HepG2 (cell line): ENCODE measurements around the gene PEX3. TPM values are rescaled to one million over a fixed set of nuclear protein-coding genes. Genes with fewer than 3 reads are reported as not detected.

Experiments used
- ATAC-seq: fragments of 200-7000 bp; cut with Tn5 transposase; 3 replicates; pipeline ENCODE4 v1.9.1; 2020; ENCODE audit warnings: mild to moderate bottlenecking, moderate library complexity
- BruUV-seq: library from RNA; stranded (reverse); fragments of 400-500 nt; replicated peaks from 2 replicates; lab custom pipeline; 2021; lab: Mats Ljungman, UMichigan
- CTCF ChIA-PET: fragments of 300-600 bp; formaldehyde crosslinking; extraction: SDS; loops from one replicate; lab custom pipeline; 2021; ENCODE audit warnings: low total read pairs, inconsistent platforms, low intra/inter-chr PET ratio; lab: Yijun Ruan, JAX
- POLR2A ChIA-PET: fragments of 350-600 bp; sonication (Branson Sonifier 250); formaldehyde crosslinking; loops from one replicate; lab custom pipeline; 2020; ENCODE audit warnings: antibody characterized with exemption, inconsistent platforms; lab: Yijun Ruan, JAX
- DNase-seq: peaks from one replicate; pipeline ENCODE4 v3.0.0-alpha.2; 2015; ENCODE audit warnings: low spot score
- FAIRE-seq: peaks from 3 replicates; lab custom pipeline; 2011; peaks lifted over from hg19 to GRCh38; lab: Jason Lieb, UNC
- H2AFZ ChIP-seq: one replicate; pipeline ENCODE4 v1.6.1; 2011; ENCODE audit warnings: low read length, inconsistent platforms
- H3K27ac ChIP-seq: fragments of 300-600 bp; 3 replicates; pipeline ENCODE4 v1.8.0; 2011; ENCODE audit warnings: mixed run types, mild to moderate bottlenecking, mixed read lengths, low read length, inconsistent platforms; ENCODE audit not compliant: insufficient read depth; ENCODE audit errors: extremely low read length
- H3K27me3 ChIP-seq, 2 experiments: fragments of 200-600 bp in 1 of 2; 2 replicates in 1 of 2; 3 replicates in 1 of 2; pipeline versions ENCODE4 v1.6.0 to v1.8.0; 2011; ENCODE audit warnings: low read length in 2 of 2, mild to moderate bottlenecking in 2 of 2, moderate library complexity in 2 of 2, inconsistent platforms in 1 of 2; ENCODE audit not compliant: insufficient read depth in 2 of 2, control insufficient read depth in 1 of 2
- H3K36me3 ChIP-seq, 2 experiments: fragments of 200-600 bp in 1 of 2; replicated peaks in 1 of 2; 2 replicates in 1 of 2; 3 replicates in 1 of 2; pipeline versions ENCODE4 v1.5.1 to v1.8.0; 2011; ENCODE audit warnings: low read length in 2 of 2, inconsistent platforms in 1 of 2; ENCODE audit not compliant: insufficient read depth in 2 of 2, control insufficient read depth in 1 of 2
- H3K4me1 ChIP-seq: 2 replicates; pipeline ENCODE4 v1.5.1; 2012; ENCODE audit warnings: low read length, inconsistent platforms; ENCODE audit not compliant: insufficient read depth
- H3K4me2 ChIP-seq: 2 replicates; pipeline ENCODE4 v1.6.0; 2011; ENCODE audit warnings: low read depth, low read length, inconsistent platforms
- H3K4me3 ChIP-seq, 3 experiments: fragments of 200-600 bp in 1 of 3; sonication (generic), shearing (Covaris generic) in 1 of 3; replicated peaks in 1 of 3; 2 replicates each; pipeline ENCODE4 v1.5.1; 2011 to 2016; ENCODE audit warnings: low read length in 3 of 3, inconsistent platforms in 2 of 3, low read depth in 2 of 3, mild to moderate bottlenecking in 2 of 3, control low read depth in 1 of 3, mixed read lengths in 1 of 3; ENCODE audit not compliant: insufficient read depth in 1 of 3
- H3K79me2 ChIP-seq: one replicate; pipeline ENCODE4 v1.6.1; 2011; ENCODE audit warnings: low read length, inconsistent platforms; ENCODE audit not compliant: insufficient read depth
- H3K9ac ChIP-seq: 2 replicates; pipeline ENCODE4 v1.6.0; 2011; ENCODE audit warnings: mild to moderate bottlenecking, low read depth, low read length, inconsistent platforms; ENCODE audit not compliant: insufficient read depth
- H3K9me3 ChIP-seq: 2 replicates; pipeline ENCODE4 v1.5.1; 2012; ENCODE audit warnings: mild to moderate bottlenecking, low read length
- H4K20me1 ChIP-seq: 2 replicates; pipeline ENCODE4 v1.6.0; 2011; ENCODE audit warnings: inconsistent platforms, mild to moderate bottlenecking, low read length, moderate library complexity; ENCODE audit not compliant: insufficient read depth
- HMGXB4 ChIP-seq, 2 experiments: sonication (generic) in 1 of 2; formaldehyde crosslinking in 1 of 2; IDR thresholded peaks; 2 replicates each; pipeline versions ENCODE4 v1.4.0 to v1.6.1; 2018 to 2020; ENCODE audit warnings: missing genetic modification reagents in 2 of 2, borderline replicate concordance in 1 of 2, low read depth in 1 of 2, mild to moderate bottlenecking in 1 of 2, missing biosample characterization in 1 of 2
- RERE ChIP-seq: IDR thresholded peaks from 2 replicates; pipeline ENCODE4 v1.6.1; 2016; ENCODE audit warnings: low read depth, missing genetic modification reagents, missing compliant biosample characterization
- ZNF503 ChIP-seq: sonication (generic); formaldehyde crosslinking; IDR thresholded peaks from 2 replicates; pipeline ENCODE4 v1.4.0; 2020; ENCODE audit warnings: missing genetic modification reagents
- WGBS: methylation state at CpG from one replicate; pipeline ENCODE4 v1.1.6; 2017; ENCODE audit warnings: low lambda C conversion rate; 5-methylcytosine and 5-hydroxymethylcytosine counted together
- in situ Hi-C: cut with HindIII; loops from 2 replicates; pipeline ENCODE4 v1.10.0; 2017; ENCODE audit warnings: low pct_unique_long_range_greater_than_20kb; ENCODE audit not compliant: extremely low pct_ligation_motif_present
- intact Hi-C: fragments of 100-400 bp; cut with micrococcal nuclease; formaldehyde crosslinking; loops from one replicate; pipeline ENCODE4 v1.10.0; 2022; ENCODE audit not compliant: unreplicated experiment
- polyA plus RNA-seq, 8 experiments: library from polyadenylated mRNA; depleted of rRNA in 3 of 8; stranded (reverse) in 7 of 8; unstranded in 1 of 8; fragments of >200 nt; fragmentation: Illumina TruSeq in 4 of 8; extraction: Trizol in 4 of 8; gene quantifications; 2 replicates each; pipeline versions ENCODE4 v1.2.1 to v1.2.3, GENCODE V29; 2011 to 2016; ENCODE audit warnings: low read depth in 4 of 8, missing spikeins in 1 of 8, mixed read lengths in 1 of 8; ENCODE audit not compliant: insufficient read depth in 1 of 8
- total RNA-seq, 5 experiments: library from RNA; depleted of rRNA; stranded (reverse); fragments of >200 nt; fragmentation: Illumina TruSeq; extraction: Trizol; gene quantifications; 2 replicates each; pipeline ENCODE4 v1.2.3, GENCODE V29; 2016; ENCODE audit warnings: low read depth in 1 of 5

PEX3 gene
- total and polyA plus RNA-seq, 2 of the 13 experiments (the other 11 are each of a cell fraction or from before 2014, with no cell fraction given): 30.9 to 40.8 TPM

GRCh38 chr6:143405373-143406154 lies 45.0 kb upstream of the PEX3 start:
- H3K27me3 ChIP-seq: no peaks in the 10 kb centered on the region
- H3K79me2 ChIP-seq: no peaks in the 10 kb centered on the region
- H2AFZ ChIP-seq: no peak overlapping the region
- POLR2A ChIA-PET: no interaction called here
- TF ChIP-seq HMGXB4 (CRISPR knock-in tag; IDR thresholded peaks at IDR 0.05; ENCODE audit: borderline replicate concordance in 1 of 2, low read depth in 1 of 2) (no peak), ZNF503 (CRISPR knock-in tag) (no peak), RERE (no peak)
- no peak for FAIRE-seq
- no peak for DNase-seq
- H3K9me3 ChIP-seq: no peaks in the 10 kb centered on the region
- no peaks in the 10 kb centered on the region for H3K36me3 ChIP-seq
- H3K27ac ChIP-seq: no peak overlapping the region
- H3K4me1 ChIP-seq: peaks cover 38% of the 10 kb centered on the region
- ATAC-seq: no peak
- H3K9ac ChIP-seq: no peak overlapping the region
- WGBS: 88% methylated on average over 9 of the region's 9 CpGs
- H4K20me1 ChIP-seq: no peaks in the 10 kb centered on the region
- intact Hi-C loops (no loop called here), in situ Hi-C loops (no loop called here)
- H3K4me2 ChIP-seq: no peak overlapping the region
- no TSS peak for BruUV-seq
- H3K4me3 ChIP-seq: no peak overlapping the region
- CTCF ChIA-PET: no interaction called here
